Aorta (tissue), 5 donors: ENCODE measurements around the gene EPB41L1. TPM values are rescaled to one million over a fixed set of nuclear protein-coding genes. Genes with fewer than 3 reads are reported as not detected.
A peak's percentile ranks its signal among the peaks of the same experiment; 100 is the strongest.

Source experiments
- ATAC-seq: fragments of 200-7000 bp; cut with Tn5 transposase; one replicate; pipeline ENCODE4 v1.9.1; 2022; ENCODE audit warnings: moderate library complexity; ENCODE audit not compliant: low FRiP score
- DNase-seq, 2 donors: peaks; one replicate each; pipeline ENCODE4 v3.0.0-alpha.2; 2020
- H3K27ac ChIP-seq, 2 donors: one replicate each; pipeline ENCODE4 v1.5.1; 2013; ENCODE audit warnings: low read length in 2 of 2, mild to moderate bottlenecking in 2 of 2, moderate library complexity in 2 of 2, control low read depth in 1 of 2, inconsistent platforms in 1 of 2, low read depth in 1 of 2
- H3K27me3 ChIP-seq, 2 donors: one replicate each; pipeline ENCODE4 v1.6.1; 2013; ENCODE audit warnings: control low read depth in 1 of 2, low read length in 1 of 2, mild to moderate bottlenecking in 1 of 2, moderate library complexity in 1 of 2; ENCODE audit not compliant: insufficient read depth in 2 of 2, control insufficient read depth in 1 of 2
- H3K36me3 ChIP-seq, 2 donors: one replicate each; pipeline ENCODE4 v1.6.1; 2013; ENCODE audit warnings: control low read depth in 1 of 2, low read length in 1 of 2, mild to moderate bottlenecking in 1 of 2; ENCODE audit not compliant: insufficient read depth in 2 of 2, control insufficient read depth in 1 of 2
- H3K4me1 ChIP-seq, 2 donors: one replicate each; pipeline ENCODE4 v1.6.1; 2013; ENCODE audit warnings: low read length in 2 of 2, control low read depth in 1 of 2, mild to moderate bottlenecking in 1 of 2, moderate library complexity in 1 of 2; ENCODE audit not compliant: insufficient read depth in 2 of 2, control insufficient read depth in 1 of 2
- H3K4me3 ChIP-seq, 2 donors: one replicate each; pipeline ENCODE4 v1.5.1; 2013; ENCODE audit warnings: low read length in 2 of 2, control low read depth in 1 of 2, mild to moderate bottlenecking in 1 of 2
- H3K9me3 ChIP-seq: one replicate; pipeline ENCODE4 v1.6.1; 2013; ENCODE audit warnings: mild to moderate bottlenecking, low read length; ENCODE audit not compliant: control insufficient read depth
- WGBS, 2 donors: extraction: QIAGEN DNeasy Blood & Tissue Kit; methylation state at CpG; one replicate each; pipeline ENCODE4 v1.1.7; 2013; 5-methylcytosine and 5-hydroxymethylcytosine counted together
- intact Hi-C, 2 donors: fragments of 100-400 bp; cut with DNase I; formaldehyde crosslinking; loops; one replicate each; pipeline versions ENCODE4 v1.14.2 to v1.15.0; 2022
- polyA plus RNA-seq, 2 donors: library from polyadenylated mRNA; stranded (reverse); fragments of 200-250 nt; gene quantifications; one replicate each; pipeline ENCODE4 v1.2.3, GENCODE V29; 2013
- total RNA-seq, 2 donors: library from RNA; stranded (reverse); fragmentation: NEBNext Ultra II Directional; extraction: Animal tissue kit (Norgen Biotek cat#: 25700); gene quantifications; one replicate each; pipeline ENCODE4 v1.2.1, GENCODE V29; 2021
- donor health status: healthy with polysubstance abuse.
- donor health status: Bipolar disorder and iron deficiency.
- donor health status: DM: no; HTN: no; CAD: no.
- donor health status: DM: no; HTN: no; CAD: no.
- donor health status: DM: yes; HTN: yes; CAD: no.

EPB41L1 gene
- total and polyA plus RNA-seq, 4 donors, result 18.0 to 47.1 (median 32.7) TPM

- Histone ChIP-seq H3K27me3 (no peaks in the 10 kb centered on the region), H3K4me1 (no peaks in the 10 kb centered on the region), H3K4me3 (no peak overlapping the region), H3K9me3 (no peaks in the 10 kb centered on the region), H3K27ac (no peak overlapping the region), H3K36me3 (peaks cover 4 to 6% of the 10 kb centered on the region in 2 donors)
- DNase-seq, result no peak
- no peak for ATAC-seq
- WGBS, 2 donors, result 71 to 77% methylated on average over 6 of the region's 6 CpGs
- intact Hi-C loops, result no loop called here
These were observed 74.2 kb downstream of the EPB41L1 start for GRCh38 chr20:36228770-36229169.

DNA sequence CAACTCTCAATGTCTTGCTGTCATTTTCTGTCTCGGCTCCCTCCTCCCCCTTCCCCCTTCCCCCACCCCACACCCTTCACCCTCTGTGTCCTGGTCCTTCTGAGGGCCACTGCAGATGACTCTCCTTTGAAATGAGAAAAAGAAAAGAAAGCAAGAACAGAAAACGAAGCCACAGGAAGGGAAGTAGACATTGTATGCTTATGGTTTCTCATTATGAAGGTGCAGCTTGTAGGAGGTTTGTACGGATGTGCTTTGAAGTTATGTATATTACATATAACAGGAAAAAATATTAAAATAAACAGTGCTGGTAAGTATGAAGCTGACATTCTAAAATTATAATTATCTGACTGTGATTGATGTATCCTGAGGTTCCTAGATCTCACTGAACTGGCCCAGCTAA, 75.5 kb downstream of the EPB41L1 start:
- intact Hi-C loops, result no loop called here
- WGBS, 2 donors, result 65% methylated on average over 3 of the region's 3 CpGs
- H3K9me3 ChIP-seq, result no peaks in the 10 kb centered on the region
- no peak for ATAC-seq
- no peaks in the 10 kb centered on the region for H3K4me1 ChIP-seq
- no peaks in the 10 kb centered on the region for H3K27me3 ChIP-seq
- H3K4me3 ChIP-seq, result no peak overlapping the region
- H3K36me3 ChIP-seq, result peaks cover 4 to 6% of the 10 kb centered on the region in 2 donors
- no peak for DNase-seq
- no peak overlapping the region for H3K27ac ChIP-seq

GRCh38 chr20:36231331-36231730, 76.8 kb downstream of the EPB41L1 start:
- Histone ChIP-seq H3K27me3 (no peaks in the 10 kb centered on the region), H3K4me1 (no peaks in the 10 kb centered on the region), H3K36me3 (peaks cover 2 to 6% of the 10 kb centered on the region in 2 donors), H3K4me3 (no peak overlapping the region), H3K27ac (no peak overlapping the region), H3K9me3 (no peaks in the 10 kb centered on the region)
- intact Hi-C loops, result no loop called here
- ATAC-seq (no peak), DNase-seq (no peak)
- WGBS, 2 donors, result 81 to 89% methylated on average over 7 of the region's 7 CpGs

DNA sequence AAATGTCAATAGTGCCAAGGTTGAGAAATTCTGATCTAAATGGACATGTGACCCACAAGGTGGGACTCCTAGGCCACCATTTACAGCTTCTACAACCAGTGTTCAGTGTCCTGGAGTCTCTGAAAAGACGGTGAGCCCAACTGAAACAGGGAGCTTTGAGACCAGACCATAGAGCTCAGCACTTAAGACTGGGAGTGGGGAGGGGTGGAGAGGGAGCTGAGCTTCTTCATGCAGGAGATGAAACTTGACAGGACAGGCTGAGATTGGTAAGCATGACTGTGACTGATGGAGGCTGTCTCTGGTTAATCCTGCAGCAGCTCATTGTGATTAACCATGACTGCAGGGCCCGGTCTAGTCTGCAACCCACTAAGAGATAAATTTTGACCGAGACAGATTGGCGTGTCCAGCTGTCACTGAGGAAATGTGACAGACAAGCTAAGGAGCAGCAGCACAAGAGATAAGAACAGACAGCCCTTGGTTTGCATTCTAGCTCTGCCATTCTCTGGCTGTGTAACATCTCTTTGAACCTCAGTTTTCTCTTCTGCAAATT, 80.3 kb downstream of the EPB41L1 start:
- Histone ChIP-seq H3K9me3 (no peaks in the 10 kb centered on the region), H3K4me1 (peaks cover 0 to 4% of the 10 kb centered on the region in 2 donors), H3K36me3 (peaks cover 0 to 2% of the 10 kb centered on the region in 2 donors), H3K4me3 (no peak overlapping the region), H3K27ac (no peak overlapping the region), H3K27me3 (no peaks in the 10 kb centered on the region)
- intact Hi-C loops, result no loop called here
- DNase-seq (no peak), ATAC-seq (no peak)
- 79 to 85% methylated on average over 4 of the region's 4 CpGs for WGBS, 2 donors

DNA sequence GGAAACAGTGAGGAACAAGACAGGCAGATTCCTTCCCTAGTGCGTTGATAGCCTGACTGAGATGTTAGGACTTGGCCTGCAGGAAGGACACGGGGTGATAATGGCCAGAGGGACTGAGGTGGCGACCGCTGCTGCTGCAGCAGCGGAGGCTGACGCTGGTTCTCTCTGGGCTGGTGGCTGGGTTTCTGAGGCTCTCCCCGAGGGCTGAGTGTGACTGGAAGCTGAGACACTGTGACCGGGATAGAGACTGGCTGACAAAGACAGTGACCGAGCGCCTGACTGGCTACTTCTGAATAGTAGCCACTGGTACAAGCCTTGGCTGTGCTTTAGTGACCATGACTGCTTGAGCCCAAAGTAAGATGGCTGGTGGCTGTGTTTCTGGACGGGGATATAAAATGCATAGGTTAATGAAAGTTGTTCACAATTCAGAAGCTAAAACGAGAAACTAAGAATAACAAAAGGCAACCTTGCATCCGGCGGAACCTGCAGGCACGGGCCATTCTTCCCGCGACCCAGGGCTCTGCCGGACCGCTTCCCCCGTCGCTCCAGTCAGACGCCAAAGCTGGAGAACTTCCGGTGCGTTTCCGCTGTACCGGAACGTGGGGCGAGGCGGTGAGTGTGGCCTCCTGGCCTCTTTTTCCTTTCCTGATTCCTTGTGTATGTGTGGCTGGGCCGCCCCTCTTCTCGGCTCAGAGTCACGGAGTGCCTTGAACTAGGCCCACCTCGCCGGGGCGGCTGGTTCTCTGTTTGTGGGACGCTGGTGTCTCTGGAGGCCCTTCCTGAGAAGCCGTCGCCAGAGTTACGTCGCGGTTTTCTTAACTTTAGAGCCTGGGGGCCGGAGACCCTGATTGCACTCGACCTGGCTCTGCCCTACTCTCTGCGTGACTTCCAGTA, 81.6 kb downstream of the EPB41L1 start, which contains the start of gene AAR2:
TSS of gene AAR2 (plus strand) at position 587 of the 894 bp plus-strand sequence. CDS start 3,391 bp downstream, outside the sequence.
- H3K4me3 ChIP-seq, result peak within 1 kb of the TSS; percentile 65 to 94
- H3K4me1 ChIP-seq, result peaks cover 0 to 4% of the 10 kb centered on the region in 2 donors
- H3K27ac ChIP-seq, result peak within 1 kb of the TSS in 1 of 2 donors; percentile 29
- 14% methylated on average over 44 of the region's 44 CpGs for WGBS, 2 donors
- peak; percentile 85 to 92 for DNase-seq
- peak; percentile 94 for ATAC-seq
- intact Hi-C loops, result no loop called here
- H3K36me3 ChIP-seq, result no peaks in the 10 kb centered on the region
- H3K9me3 ChIP-seq, result no peaks in the 10 kb centered on the region
- H3K27me3 ChIP-seq, result no peaks in the 10 kb centered on the region

DNA sequence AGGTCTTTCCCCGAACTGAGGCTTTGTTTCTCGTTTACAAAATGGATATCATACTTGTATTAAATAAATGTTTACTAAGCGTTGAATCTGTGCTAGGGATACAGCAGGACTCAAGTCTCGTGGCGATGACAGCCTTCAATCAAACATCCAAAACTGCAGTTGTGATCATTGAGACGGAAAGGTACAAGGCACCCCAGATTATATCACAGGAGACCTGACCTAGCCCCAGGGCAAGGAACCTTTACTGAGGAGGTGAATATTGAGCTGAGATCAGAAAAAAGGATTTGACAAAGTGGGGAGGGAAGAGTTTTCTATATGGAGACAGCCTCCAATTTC, 82.2 kb downstream of the EPB41L1 start:
- Histone ChIP-seq H3K27me3 (no peaks in the 10 kb centered on the region), H3K4me3 (peak overlapping the region; percentile 65 to 94), H3K4me1 (peaks cover 0 to 4% of the 10 kb centered on the region in 2 donors), H3K9me3 (no peaks in the 10 kb centered on the region), H3K27ac (no peak overlapping the region), H3K36me3 (no peaks in the 10 kb centered on the region)
- 1% methylated on average over 6 of the region's 6 CpGs for WGBS, 2 donors
- ATAC-seq, result no peak
- intact Hi-C loops, result no loop called here
- DNase-seq, result no peak

- H3K27me3 ChIP-seq, result no peaks in the 10 kb centered on the region
- DNase-seq, result no peak
- no peaks in the 10 kb centered on the region for H3K9me3 ChIP-seq
- H3K36me3 ChIP-seq, result no peaks in the 10 kb centered on the region
- peak overlapping the region in 1 of 2 donors; percentile 65 for H3K4me3 ChIP-seq
- H3K4me1 ChIP-seq, result peaks cover 0 to 4% of the 10 kb centered on the region in 2 donors
- no peak for ATAC-seq
- intact Hi-C loops, result no loop called here
- H3K27ac ChIP-seq, result no peak overlapping the region
- WGBS, 2 donors, result 60 to 64% methylated on average over 5 of the region's 5 CpGs
These were observed 82.9 kb downstream of the EPB41L1 start for GRCh38 chr20:36237477-36237876.

- Histone ChIP-seq H3K27me3 (no peaks in the 10 kb centered on the region), H3K27ac (no peak overlapping the region), H3K9me3 (no peaks in the 10 kb centered on the region), H3K4me3 (no peak overlapping the region), H3K36me3 (no peaks in the 10 kb centered on the region), H3K4me1 (peaks cover 0 to 4% of the 10 kb centered on the region in 2 donors)
- WGBS, 2 donors, result 90 to 94% methylated on average over 3 of the region's 3 CpGs
- no peak for ATAC-seq
- intact Hi-C loops, result no loop called here
- no peak for DNase-seq
These were observed 83.6 kb downstream of the EPB41L1 start for GRCh38 chr20:36238153-36238552.

GRCh38 chr20:36238760-36239159, 84.2 kb downstream of the EPB41L1 start:
- WGBS, 2 donors, result 66 to 68% methylated on average over 3 of the region's 3 CpGs
- ATAC-seq, result no peak
- H3K27ac ChIP-seq, result no peak overlapping the region
- H3K4me3 ChIP-seq, result no peak overlapping the region
- H3K9me3 ChIP-seq, result no peaks in the 10 kb centered on the region
- H3K4me1 ChIP-seq, result peaks cover 0 to 4% of the 10 kb centered on the region in 2 donors
- peaks cover 0 to 1% of the 10 kb centered on the region in 2 donors for H3K36me3 ChIP-seq
- no peak for DNase-seq
- intact Hi-C loops, result no loop called here
- no peaks in the 10 kb centered on the region for H3K27me3 ChIP-seq
